Right hindlimb (tissue), 1 donor: ENCODE data around the gene HS6ST3.

ENCODE experiments used
- DNase-seq: peaks from one replicate; pipeline ENCODE4 v3.0.0-alpha.2; 2018

The HS6ST3 gene

GRCh38 chr13:96203471-96203870 is 113.6 kb downstream of the HS6ST3 start:
- DNase-seq, result no peak

- DNase-seq, result no peak
Observed at GRCh38 chr13:96214824-96215445, 125.0 kb downstream of the HS6ST3 start.

GRCh38 chr13:96216543-96216942 is 126.6 kb downstream of the HS6ST3 start:
- DNase-seq, result no peak

GRCh38 chr13:96218475-96218874 is 128.6 kb downstream of the HS6ST3 start:
- no peak for DNase-seq

- DNase-seq, result no peak
Observed at GRCh38 chr13:96221471-96221870, 131.6 kb downstream of the HS6ST3 start.

- DNase-seq, result no peak
Observed at GRCh38 chr13:96223231-96223630, 133.3 kb downstream of the HS6ST3 start.

- DNase-seq, result no peak
Observed at GRCh38 chr13:96229356-96229755, 139.4 kb downstream of the HS6ST3 start.

- no peak for DNase-seq
Observed at GRCh38 chr13:96238241-96238640, 148.3 kb downstream of the HS6ST3 start.

- DNase-seq, result no peak
Observed at GRCh38 chr13:96238861-96239260, 149.0 kb downstream of the HS6ST3 start.

GRCh38 chr13:96243376-96243775 is 153.5 kb downstream of the HS6ST3 start:
- DNase-seq, result no peak

- no peak for DNase-seq
Observed at GRCh38 chr13:96248103-96248502, 158.2 kb downstream of the HS6ST3 start.

- no peak for DNase-seq
Observed at GRCh38 chr13:96248996-96249395, 159.1 kb downstream of the HS6ST3 start.

GRCh38 chr13:96252903-96253302 is 163.0 kb downstream of the HS6ST3 start:
- no peak for DNase-seq

- DNase-seq, result no peak
Observed at GRCh38 chr13:96273196-96273595, 183.3 kb downstream of the HS6ST3 start.

- DNase-seq, result no peak
Observed at GRCh38 chr13:96274046-96274445, 184.1 kb downstream of the HS6ST3 start.

- DNase-seq, result no peak
Observed at GRCh38 chr13:96279904-96280303, 190.0 kb downstream of the HS6ST3 start.

GRCh38 chr13:96284971-96285370 is 195.1 kb downstream of the HS6ST3 start:
- DNase-seq, result no peak

GRCh38 chr13:96285729-96286128 is 195.8 kb downstream of the HS6ST3 start:
- DNase-seq, result no peak

- no peak for DNase-seq
Observed at GRCh38 chr13:96294930-96295881, 205.3 kb downstream of the HS6ST3 start.

- no peak for DNase-seq
Observed at GRCh38 chr13:96297360-96297759, 207.5 kb downstream of the HS6ST3 start.

- no peak for DNase-seq
Observed at GRCh38 chr13:96299235-96299634, 209.3 kb downstream of the HS6ST3 start.

GRCh38 chr13:96308568-96308967 is 218.7 kb downstream of the HS6ST3 start:
- no peak for DNase-seq

- no peak for DNase-seq
Observed at GRCh38 chr13:96314974-96315373, 225.1 kb downstream of the HS6ST3 start.

GRCh38 chr13:96338030-96338429 is 248.1 kb downstream of the HS6ST3 start:
- no peak for DNase-seq
